HG02759 (cell line): Measurements from ENCODE around the gene IGSF21.

ENCODE experiments used
- ATAC-seq: cut with Tn5 transposase; IDR thresholded peaks from one replicate; pipeline ENCODE4 v1.9.1; 2021; ENCODE audit warnings: mild to moderate bottlenecking, moderate library complexity; ENCODE audit not compliant: unreplicated experiment

Gene IGSF21

GRCh38 chr1:18175530-18176377 lies 68.2 kb downstream of the IGSF21 start:
- ATAC-seq = no peak

DNA sequence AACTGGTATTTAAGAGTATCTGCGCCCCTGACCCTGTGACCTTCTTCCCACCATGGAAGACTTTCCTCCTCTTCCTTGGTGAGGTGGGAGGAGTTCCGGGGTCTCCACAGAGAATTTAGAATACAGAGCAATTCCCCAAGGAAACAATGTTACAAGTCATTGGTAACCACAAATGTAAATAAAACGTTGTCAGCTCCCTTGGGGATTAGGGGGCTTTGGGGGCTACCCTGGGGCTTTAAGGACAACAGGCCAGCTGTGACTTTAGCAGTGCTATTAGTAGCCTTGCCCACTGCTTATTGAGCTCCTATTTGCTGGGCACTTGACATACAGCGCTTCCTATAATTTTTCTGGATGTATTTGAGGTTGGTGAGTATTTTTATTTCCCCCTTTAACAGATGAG lies 69.0 kb downstream of the IGSF21 start:
- ATAC-seq = no peak

- no peak for ATAC-seq
These were observed 70.5 kb downstream of the IGSF21 start for GRCh38 chr1:18178111-18178510.

DNA sequence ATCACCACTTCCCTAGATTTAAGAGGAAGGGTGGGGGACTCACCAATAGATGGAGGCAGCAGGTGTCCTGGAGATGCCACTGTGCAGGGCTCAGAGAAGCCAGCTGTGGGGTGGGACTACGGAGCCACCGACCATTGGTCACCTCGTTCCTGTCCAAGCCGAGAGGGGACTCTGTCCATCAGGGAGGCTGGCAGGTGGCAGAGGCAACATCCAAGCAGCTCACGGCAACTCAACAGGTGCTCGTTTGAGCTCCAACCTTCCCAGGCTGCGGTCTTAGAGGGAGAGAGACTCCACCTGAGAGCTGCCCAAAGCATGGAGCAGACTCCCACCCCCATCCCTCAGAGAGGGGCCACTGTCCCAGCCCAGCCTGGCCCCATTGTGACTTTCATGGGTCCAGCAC lies 71.4 kb downstream of the IGSF21 start:
- no peak for ATAC-seq

DNA sequence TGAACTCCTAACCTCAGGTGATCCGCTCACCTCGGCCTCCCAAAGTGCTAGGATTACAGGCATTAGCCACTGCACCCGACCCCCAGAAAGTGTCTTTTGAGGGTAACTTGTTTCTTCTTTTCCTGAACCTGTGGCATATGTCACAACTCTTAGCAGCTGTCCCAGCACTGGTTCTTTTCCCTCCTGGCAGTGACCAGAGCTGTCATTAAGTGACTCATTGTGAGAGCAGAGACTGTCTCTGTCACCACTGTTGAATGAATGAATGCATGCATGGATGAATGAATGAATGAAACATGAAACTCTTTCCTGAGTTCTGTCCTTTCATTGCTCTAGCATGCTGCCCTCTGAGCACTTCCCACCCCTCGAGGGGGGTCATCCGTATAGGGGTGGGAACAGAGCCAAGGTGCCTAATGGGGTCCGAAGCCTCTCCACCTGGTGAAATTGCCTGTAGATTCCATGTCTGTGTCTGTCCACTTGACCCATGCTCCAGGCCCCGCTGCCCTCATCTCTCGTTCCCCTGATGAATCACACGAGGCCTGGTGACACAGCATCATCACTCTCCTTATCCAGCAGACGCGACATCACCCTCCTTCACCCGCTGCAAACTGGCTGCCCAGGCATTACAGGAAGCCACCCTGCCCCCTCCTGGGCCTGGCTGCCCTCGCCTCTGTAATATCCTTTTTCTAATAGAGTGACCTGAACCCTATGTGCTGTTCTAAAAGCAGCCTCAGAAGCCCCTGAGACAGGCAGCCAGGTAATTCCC lies 75.0 kb downstream of the IGSF21 start:
- ATAC-seq = no peak

GRCh38 chr1:18183533-18183932 lies 75.9 kb downstream of the IGSF21 start:
- ATAC-seq = no peak

GRCh38 chr1:18187054-18187453 lies 79.5 kb downstream of the IGSF21 start:
- no peak for ATAC-seq

DNA sequence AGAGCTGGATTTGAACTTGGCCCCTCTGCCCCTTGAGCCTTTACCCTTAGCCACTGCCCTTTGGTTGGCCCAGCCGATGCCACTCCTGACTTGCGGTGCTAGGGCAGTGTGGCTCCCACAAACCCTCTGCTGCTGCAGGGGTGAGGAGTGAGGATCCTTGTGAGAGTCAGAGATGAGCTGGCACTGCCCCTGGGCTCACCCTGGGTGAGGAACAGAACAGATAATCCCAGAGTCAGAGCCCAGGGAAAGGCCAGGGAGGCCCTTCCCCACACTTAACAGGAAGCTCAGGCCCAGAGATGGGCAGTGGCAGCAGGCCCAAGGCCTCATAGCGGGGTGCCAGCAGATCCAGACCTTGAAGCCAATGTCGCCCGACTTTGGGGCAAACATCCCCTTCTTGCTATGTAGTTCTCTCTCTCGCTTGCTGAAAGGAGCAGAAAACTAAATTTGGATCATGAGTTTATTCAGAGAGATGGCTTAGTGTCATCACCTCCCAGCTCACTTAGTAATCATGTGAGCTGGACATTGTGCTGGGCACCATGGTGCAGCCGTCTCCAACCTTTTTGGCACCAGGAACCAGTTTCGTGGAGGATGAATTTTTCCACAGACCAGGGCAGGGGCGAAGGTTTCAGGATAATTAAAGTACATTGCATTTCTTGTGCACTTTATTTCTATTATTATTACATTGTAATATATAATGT lies 81.4 kb downstream of the IGSF21 start:
- ATAC-seq = no peak

- ATAC-seq = no peak
These were observed 83.0 kb downstream of the IGSF21 start for GRCh38 chr1:18190598-18190997.

- no peak for ATAC-seq
These were observed 83.4 kb downstream of the IGSF21 start for GRCh38 chr1:18191037-18191436.

GRCh38 chr1:18191481-18192155 lies 84.0 kb downstream of the IGSF21 start:
- no peak for ATAC-seq

DNA sequence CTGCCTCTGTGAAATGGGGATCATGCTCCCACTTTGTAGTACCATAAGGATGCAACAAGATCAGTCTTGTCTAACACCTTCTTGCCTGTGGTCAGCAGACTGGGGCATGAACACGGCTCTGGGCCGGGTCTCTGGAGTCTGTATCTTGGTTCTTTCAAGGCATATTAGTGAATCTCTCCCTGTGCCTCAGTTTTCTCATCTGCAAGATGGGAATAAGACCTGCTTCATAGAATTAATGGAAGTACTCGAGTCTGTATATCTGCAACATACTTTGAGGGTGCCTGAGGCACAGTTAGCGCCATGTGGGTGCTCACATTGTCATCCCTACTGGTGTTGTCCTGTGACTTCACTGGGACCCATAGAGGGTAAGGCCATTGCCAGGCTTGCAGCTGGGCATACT lies 84.6 kb downstream of the IGSF21 start:
- ATAC-seq = no peak

DNA sequence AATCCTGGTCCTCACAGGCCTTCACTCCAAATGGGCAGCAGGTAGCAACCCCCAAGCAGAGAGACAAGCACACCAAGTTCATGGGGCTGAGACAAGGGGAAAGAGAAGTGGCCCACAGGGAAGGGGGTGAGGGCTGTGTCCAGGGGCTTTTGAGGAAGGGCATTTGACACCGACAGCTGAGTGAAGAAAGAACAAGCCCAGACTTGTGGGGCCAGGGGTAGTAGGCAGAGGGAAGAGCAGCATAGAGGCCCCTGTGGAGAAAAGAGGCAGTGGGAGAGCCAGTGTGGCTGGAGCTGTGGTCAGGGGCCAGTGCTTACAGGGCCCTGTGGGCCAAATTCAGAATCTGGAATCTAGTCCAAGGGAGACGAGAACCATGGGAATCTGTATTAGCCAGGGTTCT lies 85.4 kb downstream of the IGSF21 start:
- no peak for ATAC-seq

DNA sequence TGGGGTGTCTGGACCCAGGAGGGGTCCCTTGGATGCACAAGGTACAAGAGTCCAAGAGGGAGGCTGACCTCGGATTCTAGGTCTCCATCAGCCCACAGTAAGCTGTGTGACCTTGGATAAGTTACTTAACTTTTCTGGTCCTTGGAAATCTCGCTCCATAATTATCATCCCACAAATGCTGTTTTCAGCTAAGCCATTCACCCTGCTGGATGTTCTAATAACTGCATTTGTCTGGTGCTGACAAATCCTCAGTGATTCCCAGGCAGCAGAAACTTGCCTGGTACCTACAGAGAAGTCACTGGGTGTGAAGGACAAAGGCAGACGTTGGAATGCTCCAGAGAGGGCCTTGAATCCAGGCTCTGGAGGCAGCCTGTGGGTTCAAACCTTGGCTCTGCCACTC lies 89.7 kb downstream of the IGSF21 start:
- ATAC-seq = no peak

DNA sequence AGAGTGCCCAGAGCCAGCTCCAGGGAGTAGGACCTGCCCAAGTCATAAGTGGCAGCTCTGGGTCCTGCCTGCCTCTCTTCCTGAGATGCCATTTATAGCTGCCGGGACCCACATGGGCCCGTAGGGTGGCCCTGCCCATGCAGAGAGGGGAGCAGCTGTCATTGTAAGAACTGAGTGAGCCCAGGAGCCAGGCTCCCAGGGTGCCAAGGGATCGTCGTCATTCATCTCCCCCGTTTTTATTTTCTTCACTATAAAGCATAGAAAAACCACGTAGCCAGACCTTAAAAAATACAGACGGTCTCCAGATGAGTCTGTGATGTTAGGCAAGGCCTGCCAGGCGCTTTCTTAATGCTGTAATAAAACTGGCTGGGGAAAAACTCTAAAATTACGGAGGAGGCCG lies 90.7 kb downstream of the IGSF21 start:
- ATAC-seq = no peak

- ATAC-seq = no peak
These were observed 91.9 kb downstream of the IGSF21 start for GRCh38 chr1:18199462-18199861.

GRCh38 chr1:18200136-18200717 lies 92.6 kb downstream of the IGSF21 start:
- ATAC-seq = no peak

DNA sequence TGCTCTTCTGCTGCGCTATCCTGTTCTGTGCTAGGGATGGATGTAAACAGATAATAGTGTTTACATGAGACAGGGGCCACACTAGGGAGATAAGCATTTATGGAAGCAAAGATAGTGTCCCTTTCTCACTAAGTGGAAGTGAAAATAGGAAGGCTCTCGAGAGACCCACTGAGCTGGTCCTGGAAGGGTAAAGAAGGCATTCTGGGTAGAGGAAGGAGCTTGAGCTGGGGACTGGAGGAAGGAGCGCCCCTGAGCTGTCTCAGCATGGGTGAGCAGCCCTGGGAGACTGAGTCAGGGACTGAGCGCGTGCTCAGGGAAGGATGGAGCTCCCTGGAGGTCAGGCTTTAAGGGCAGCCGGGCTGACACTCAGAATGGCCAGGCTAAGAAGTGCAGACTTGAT lies 93.3 kb downstream of the IGSF21 start:
- no peak for ATAC-seq

DNA sequence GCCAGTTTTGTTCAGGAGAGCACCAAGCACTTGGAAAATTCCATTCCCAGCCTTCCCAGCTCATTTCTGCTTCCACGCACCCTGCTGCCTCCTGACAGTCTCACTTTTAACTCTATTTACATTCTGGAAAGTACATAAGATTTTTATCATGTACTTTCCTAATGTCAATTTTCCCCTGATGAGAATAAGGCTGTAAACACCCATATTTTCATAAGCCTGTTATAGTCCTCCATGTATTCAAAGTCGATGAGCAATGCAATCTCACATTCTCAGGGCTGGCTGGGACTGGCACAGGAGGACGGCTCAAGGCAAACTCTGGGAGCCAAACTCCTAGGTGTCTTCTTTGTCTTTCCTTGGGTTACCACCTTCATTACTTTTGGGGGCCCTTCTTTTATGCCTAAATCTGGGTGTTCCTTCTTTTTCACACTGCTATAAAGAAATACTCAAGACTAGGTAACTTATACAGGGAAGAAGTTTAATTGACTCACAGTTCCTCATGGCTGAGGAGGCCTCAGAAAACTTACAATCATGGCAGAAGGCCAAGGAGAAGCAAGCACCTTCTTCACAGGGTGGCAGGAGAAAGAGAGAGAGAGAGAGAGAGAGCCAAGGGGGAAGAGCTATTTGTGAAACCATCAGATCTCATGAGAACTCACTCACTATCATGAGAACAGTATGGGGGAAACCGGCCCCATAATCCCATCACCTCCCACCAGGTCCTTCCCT lies 94.6 kb downstream of the IGSF21 start:
- no peak for ATAC-seq

DNA sequence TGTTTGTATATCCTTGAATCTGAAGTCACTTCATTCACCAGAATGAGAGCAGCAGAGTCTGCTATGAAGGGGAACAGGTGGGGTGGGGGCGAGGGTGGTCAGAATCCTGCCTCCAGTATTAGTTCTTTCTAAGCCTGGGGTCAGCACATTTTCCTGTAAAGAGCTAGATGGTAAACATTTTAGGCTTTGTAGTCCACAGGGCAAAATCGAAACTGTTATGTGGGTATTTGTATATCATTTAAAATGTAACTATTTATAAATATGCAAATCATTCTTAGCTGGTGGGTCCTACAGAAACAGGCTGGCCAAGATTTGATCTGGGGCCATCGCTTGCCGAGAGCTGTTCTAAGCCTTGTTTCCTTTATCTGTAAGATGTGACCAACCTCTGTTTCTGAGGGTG lies 96.0 kb downstream of the IGSF21 start:
- ATAC-seq = no peak
